Chondrocyte (in vitro differentiated cells): Measurements from ENCODE around the gene DGKI. TPM values are rescaled to one million over a fixed set of nuclear protein-coding genes. Genes with fewer than 3 reads are reported as not detected.

Source experiments
- DNase-seq: peaks from one replicate; pipeline ENCODE4 v3.0.0; 2021; ENCODE audit warnings: mixed read lengths, low spot score
- H3K27ac Mint-ChIP-seq: one replicate; pipeline ENCODE4 v1.8.0; 2021; ENCODE audit warnings: mild to moderate bottlenecking, moderate library complexity, mixed read lengths; ENCODE audit not compliant: unreplicated experiment
- H3K27me3 Mint-ChIP-seq: 2 replicates; pipeline ENCODE4 v1.8.0; 2021; ENCODE audit warnings: low read depth, mixed read lengths
- H3K36me3 Mint-ChIP-seq: 2 replicates; pipeline ENCODE4 v1.8.0; 2021; ENCODE audit warnings: low read depth, mixed read lengths
- H3K4me1 Mint-ChIP-seq: 2 replicates; pipeline ENCODE4 v1.8.0; 2021; ENCODE audit warnings: low read depth, mild to moderate bottlenecking, mixed read lengths
- H3K4me3 Mint-ChIP-seq: one replicate; pipeline ENCODE4 v1.8.0; 2021; ENCODE audit warnings: mild to moderate bottlenecking, moderate library complexity, mixed read lengths; ENCODE audit not compliant: unreplicated experiment
- H3K9me3 Mint-ChIP-seq: 2 replicates; pipeline ENCODE4 v1.8.0; 2021; ENCODE audit warnings: low read depth, mixed read lengths
- total RNA-seq: library from RNA; stranded (reverse); gene quantifications from 3 replicates; pipeline ENCODE4 v1.2.1, GENCODE V29; 2021
- TF ChIP-seq, protein P1 (sequence below): fragments of 200-600 bp; sonication (generic); IDR thresholded peaks from 2 replicates; pipeline ENCODE4 v1.5.0; 2021; ENCODE audit warnings: antibody characterized with exemption, mild to moderate bottlenecking, moderate library complexity

Gene DGKI
- total RNA-seq, 1 donor from 2014 or later: 15.3 TPM

GRCh38 chr7:137441451-137441850 lies 405.3 kb downstream of the DGKI start:
- H3K9me3 Mint-ChIP-seq: no peaks in the 10 kb centered on the region
- no peaks in the 10 kb centered on the region for H3K27me3 Mint-ChIP-seq
- no peak for DNase-seq

GRCh38 chr7:137439829-137440825 lies 406.6 kb downstream of the DGKI start:
- Mint-ChIP-seq H3K36me3 (no peaks in the 10 kb centered on the region), H3K4me1 (peaks cover 42% of the 10 kb centered on the region), H3K27ac (no peak overlapping the region), H3K27me3 (no peaks in the 10 kb centered on the region), H3K9me3 (no peaks in the 10 kb centered on the region), H3K4me3 (no peak overlapping the region)
- TF ChIP-seq, protein P1, sequence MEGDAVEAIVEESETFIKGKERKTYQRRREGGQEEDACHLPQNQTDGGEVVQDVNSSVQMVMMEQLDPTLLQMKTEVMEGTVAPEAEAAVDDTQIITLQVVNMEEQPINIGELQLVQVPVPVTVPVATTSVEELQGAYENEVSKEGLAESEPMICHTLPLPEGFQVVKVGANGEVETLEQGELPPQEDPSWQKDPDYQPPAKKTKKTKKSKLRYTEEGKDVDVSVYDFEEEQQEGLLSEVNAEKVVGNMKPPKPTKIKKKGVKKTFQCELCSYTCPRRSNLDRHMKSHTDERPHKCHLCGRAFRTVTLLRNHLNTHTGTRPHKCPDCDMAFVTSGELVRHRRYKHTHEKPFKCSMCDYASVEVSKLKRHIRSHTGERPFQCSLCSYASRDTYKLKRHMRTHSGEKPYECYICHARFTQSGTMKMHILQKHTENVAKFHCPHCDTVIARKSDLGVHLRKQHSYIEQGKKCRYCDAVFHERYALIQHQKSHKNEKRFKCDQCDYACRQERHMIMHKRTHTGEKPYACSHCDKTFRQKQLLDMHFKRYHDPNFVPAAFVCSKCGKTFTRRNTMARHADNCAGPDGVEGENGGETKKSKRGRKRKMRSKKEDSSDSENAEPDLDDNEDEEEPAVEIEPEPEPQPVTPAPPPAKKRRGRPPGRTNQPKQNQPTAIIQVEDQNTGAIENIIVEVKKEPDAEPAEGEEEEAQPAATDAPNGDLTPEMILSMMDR: peak; percentile 14
- no peak for DNase-seq

More at GRCh38 chr7:137441451-137441850, 405.3 kb downstream of the DGKI start:
- TF ChIP-seq, protein P1: no peak
- no peaks in the 10 kb centered on the region for H3K36me3 Mint-ChIP-seq
- H3K27ac Mint-ChIP-seq: no peak overlapping the region
- peaks cover 45% of the 10 kb centered on the region for H3K4me1 Mint-ChIP-seq
- no peak overlapping the region for H3K4me3 Mint-ChIP-seq

GRCh38 chr7:137434946-137435345 lies 411.8 kb downstream of the DGKI start:
- Mint-ChIP-seq H3K9me3 (no peaks in the 10 kb centered on the region), H3K27ac (no peak overlapping the region), H3K4me3 (no peak overlapping the region)

DNA sequence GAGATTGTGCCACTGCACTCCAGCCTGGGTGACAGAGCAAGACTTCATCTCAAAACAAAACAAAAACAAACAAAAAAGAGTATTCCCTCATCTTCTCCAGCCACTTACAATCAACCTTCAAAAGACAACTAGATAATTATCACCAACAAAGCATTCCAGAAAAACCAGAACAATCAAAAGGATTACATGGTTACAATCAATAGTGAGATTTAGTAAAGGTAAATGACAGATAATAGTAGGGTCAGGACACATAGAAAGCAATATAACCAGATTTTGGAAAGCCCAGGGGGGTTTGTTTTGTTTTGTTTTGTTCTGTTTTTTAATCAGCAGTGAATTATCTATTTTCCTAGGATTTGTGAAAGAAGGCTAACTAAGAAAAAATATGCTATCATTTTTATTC lies 412.2 kb downstream of the DGKI start:
- H3K36me3 Mint-ChIP-seq: no peaks in the 10 kb centered on the region
- H3K4me3 Mint-ChIP-seq: no peak overlapping the region
- H3K4me1 Mint-ChIP-seq: peaks cover 3% of the 10 kb centered on the region

More at GRCh38 chr7:137434946-137435345, 411.8 kb downstream of the DGKI start:
- H3K4me1 Mint-ChIP-seq: peaks cover 7% of the 10 kb centered on the region
- TF ChIP-seq, protein P1: no peak
- no peaks in the 10 kb centered on the region for H3K27me3 Mint-ChIP-seq
- no peaks in the 10 kb centered on the region for H3K36me3 Mint-ChIP-seq
- DNase-seq: no peak

GRCh38 chr7:137423321-137423720 lies 423.5 kb downstream of the DGKI start:
- TF ChIP-seq, protein P1: no peak
- H3K4me3 Mint-ChIP-seq: no peak overlapping the region
- H3K9me3 Mint-ChIP-seq: peaks cover 11% of the 10 kb centered on the region
- no peaks in the 10 kb centered on the region for H3K27me3 Mint-ChIP-seq
- no peak for DNase-seq
- peaks cover 4% of the 10 kb centered on the region for H3K4me1 Mint-ChIP-seq
- H3K36me3 Mint-ChIP-seq: peaks cover 8% of the 10 kb centered on the region
- H3K27ac Mint-ChIP-seq: no peak overlapping the region

More for the DNA sequence above, 412.2 kb downstream of the DGKI start:
- H3K27me3 Mint-ChIP-seq: no peaks in the 10 kb centered on the region
- no peak overlapping the region for H3K27ac Mint-ChIP-seq
- TF ChIP-seq, protein P1: no peak
- H3K9me3 Mint-ChIP-seq: no peaks in the 10 kb centered on the region
- no peak for DNase-seq
